Large intestine (tissue), 3 donors: Measurements from ENCODE around the gene EIF2B5. TPM values are rescaled to one million over a fixed set of nuclear protein-coding genes. Genes with fewer than 3 reads are reported as not detected.

Experiments
- DNase-seq, 2 donors: peaks; one replicate each; pipeline versions ENCODE4 v3.0.0 to v3.0.0-alpha.2; 2013
- H3K27ac ChIP-seq: one replicate; pipeline ENCODE4 v1.5.1; 2013; ENCODE audit warnings: low read length
- H3K27me3 ChIP-seq: 2 replicates; pipeline ENCODE4 v1.6.1; 2013; ENCODE audit warnings: low read length; ENCODE audit not compliant: control insufficient read depth, insufficient read depth
- H3K36me3 ChIP-seq: 2 replicates; pipeline ENCODE4 v1.6.1; 2013; ENCODE audit warnings: low read length; ENCODE audit not compliant: control insufficient read depth, insufficient read depth
- H3K4me1 ChIP-seq: one replicate; pipeline ENCODE4 v1.6.1; 2013; ENCODE audit warnings: low read length; ENCODE audit not compliant: control insufficient read depth, insufficient read depth
- H3K4me3 ChIP-seq: one replicate; pipeline ENCODE4 v1.5.1; 2013; ENCODE audit warnings: low read length
- H3K9me3 ChIP-seq: one replicate; pipeline ENCODE4 v1.6.1; 2013; ENCODE audit warnings: mild to moderate bottlenecking, low read depth, low read length, moderate library complexity; ENCODE audit not compliant: control insufficient read depth
- WGBS: methylation state at CpG from one replicate; pipeline ENCODE4 v1.1.5; 2013; ENCODE audit warnings: low lambda C conversion rate; ENCODE audit not compliant: insufficient coverage; 5-methylcytosine and 5-hydroxymethylcytosine counted together
- polyA plus RNA-seq: library from polyadenylated mRNA; unstranded; fragments of 120-200 nt; gene quantifications from one replicate; pipeline ENCODE4 v1.2.1, GENCODE V29; 2013

The EIF2B5 gene
- polyA plus RNA-seq, 1 donor: 46.5 TPM

- Histone ChIP-seq H3K9me3 (no peaks in the 10 kb centered on the region), H3K4me1 (peaks cover 20% of the 10 kb centered on the region), H3K27ac (no peak overlapping the region), H3K36me3 (peaks cover 55% of the 10 kb centered on the region), H3K27me3 (no peaks in the 10 kb centered on the region), H3K4me3 (no peak overlapping the region)
- DNase-seq: no peak
- WGBS: 100% methylated on average over 2 of the region's 5 CpGs
These were observed 37.7 kb downstream of the EIF2B5 start for GRCh38 chr3:184172681-184173373.

GRCh38 chr3:184173374-184173722 is 38.2 kb downstream of the EIF2B5 start:
- no peaks in the 10 kb centered on the region for H3K9me3 ChIP-seq
- peaks cover 25% of the 10 kb centered on the region for H3K4me1 ChIP-seq

GRCh38 chr3:184174284-184174645 is 39.1 kb downstream of the EIF2B5 start:
- peaks cover 55% of the 10 kb centered on the region for H3K36me3 ChIP-seq

More at GRCh38 chr3:184173374-184173722, 38.2 kb downstream of the EIF2B5 start:
- DNase-seq: no peak
- H3K36me3 ChIP-seq: peaks cover 55% of the 10 kb centered on the region
- no peaks in the 10 kb centered on the region for H3K27me3 ChIP-seq
- H3K4me3 ChIP-seq: no peak overlapping the region
- no peak overlapping the region for H3K27ac ChIP-seq
- 100% methylated on average over 1 of the region's 2 CpGs for WGBS

GRCh38 chr3:184174646-184175492 is 39.7 kb downstream of the EIF2B5 start, which contains the start of gene AP2M1:
Gene AP2M1, plus strand, starts transcription at chr3:184174855. Its CDS starts 2,139 bp downstream, at chr3:184176994.
- H3K9me3 ChIP-seq: no peaks in the 10 kb centered on the region
- H3K4me1 ChIP-seq: peaks cover 32% of the 10 kb centered on the region
- 0% methylated on average over 2 of the region's 73 CpGs for WGBS
- peaks cover 56% of the 10 kb centered on the region for H3K36me3 ChIP-seq
- H3K27me3 ChIP-seq: no peaks in the 10 kb centered on the region
- H3K27ac ChIP-seq: peak within 1 kb of the TSS; percentile 92
- peak within 1 kb of the TSS; percentile 99 for H3K4me3 ChIP-seq
- DNase-seq: peak; percentile 99

More at GRCh38 chr3:184174284-184174645, 39.1 kb downstream of the EIF2B5 start:
- Histone ChIP-seq H3K9me3 (no peaks in the 10 kb centered on the region), H3K27ac (no peak overlapping the region), H3K4me1 (peaks cover 32% of the 10 kb centered on the region), H3K27me3 (no peaks in the 10 kb centered on the region), H3K4me3 (no peak overlapping the region)
- no peak for DNase-seq
- 0% methylated on average over 1 of the region's 4 CpGs for WGBS

GRCh38 chr3:184175506-184175905 is 40.3 kb downstream of the EIF2B5 start:
- Histone ChIP-seq H3K4me1 (peaks cover 32% of the 10 kb centered on the region), H3K27ac (peak overlapping the region; percentile 92), H3K36me3 (peaks cover 57% of the 10 kb centered on the region)

GRCh38 chr3:184175981-184176376 is 40.8 kb downstream of the EIF2B5 start:
- DNase-seq: no peak
- no peaks in the 10 kb centered on the region for H3K9me3 ChIP-seq
- peak overlapping the region; percentile 99 for H3K4me3 ChIP-seq
- peak overlapping the region; percentile 92 for H3K27ac ChIP-seq
- WGBS: no CpG with 5 or more reads among the region's 3 CpGs
- no peaks in the 10 kb centered on the region for H3K27me3 ChIP-seq
- H3K36me3 ChIP-seq: peaks cover 57% of the 10 kb centered on the region
- H3K4me1 ChIP-seq: peaks cover 32% of the 10 kb centered on the region

More at GRCh38 chr3:184175506-184175905, 40.3 kb downstream of the EIF2B5 start:
- WGBS: no CpG with 5 or more reads among the region's 8 CpGs
- H3K9me3 ChIP-seq: no peaks in the 10 kb centered on the region
- peak in 1 of 2 donors; percentile 26 for DNase-seq
- H3K4me3 ChIP-seq: peak overlapping the region; percentile 99
- H3K27me3 ChIP-seq: no peaks in the 10 kb centered on the region

- peak overlapping the region; percentile 99 for H3K4me3 ChIP-seq
- DNase-seq: peak; percentile 43 to 70
- H3K27ac ChIP-seq: peak overlapping the region; percentile 92
- WGBS: no CpG with 5 or more reads among the region's 19 CpGs
- no peaks in the 10 kb centered on the region for H3K27me3 ChIP-seq
- peaks cover 57% of the 10 kb centered on the region for H3K36me3 ChIP-seq
- no peaks in the 10 kb centered on the region for H3K9me3 ChIP-seq
- H3K4me1 ChIP-seq: peaks cover 32% of the 10 kb centered on the region
These were observed 41.5 kb downstream of the EIF2B5 start for GRCh38 chr3:184176377-184177330.

- no CpG with 5 or more reads among the region's 4 CpGs for WGBS
- Histone ChIP-seq H3K36me3 (peaks cover 57% of the 10 kb centered on the region), H3K9me3 (no peaks in the 10 kb centered on the region), H3K27ac (peak overlapping the region; percentile 92), H3K4me3 (peak overlapping the region; percentile 99), H3K4me1 (peaks cover 32% of the 10 kb centered on the region), H3K27me3 (no peaks in the 10 kb centered on the region)
- DNase-seq: no peak
These were observed 42.2 kb downstream of the EIF2B5 start for GRCh38 chr3:184177331-184177731.

- no peaks in the 10 kb centered on the region for H3K27me3 ChIP-seq
- WGBS: 100% methylated on average over 1 of the region's 14 CpGs
- peaks cover 32% of the 10 kb centered on the region for H3K4me1 ChIP-seq
- peaks cover 61% of the 10 kb centered on the region for H3K36me3 ChIP-seq
- no peaks in the 10 kb centered on the region for H3K9me3 ChIP-seq
- H3K27ac ChIP-seq: peak overlapping the region; percentile 26
- no peak for DNase-seq
- no peak overlapping the region for H3K4me3 ChIP-seq
These were observed 42.7 kb downstream of the EIF2B5 start for GRCh38 chr3:184177767-184178306.
